ENCODE results near the gene HPS5.
A peak's percentile ranks its signal among the peaks of the same experiment; 100 is the strongest.
"Not testable (repeated sequence)": the region's sequence is repeated elsewhere in the genome, so short reads cannot be mapped to it uniquely, and the experiment has no call there.

HPS5 gene

DNA sequence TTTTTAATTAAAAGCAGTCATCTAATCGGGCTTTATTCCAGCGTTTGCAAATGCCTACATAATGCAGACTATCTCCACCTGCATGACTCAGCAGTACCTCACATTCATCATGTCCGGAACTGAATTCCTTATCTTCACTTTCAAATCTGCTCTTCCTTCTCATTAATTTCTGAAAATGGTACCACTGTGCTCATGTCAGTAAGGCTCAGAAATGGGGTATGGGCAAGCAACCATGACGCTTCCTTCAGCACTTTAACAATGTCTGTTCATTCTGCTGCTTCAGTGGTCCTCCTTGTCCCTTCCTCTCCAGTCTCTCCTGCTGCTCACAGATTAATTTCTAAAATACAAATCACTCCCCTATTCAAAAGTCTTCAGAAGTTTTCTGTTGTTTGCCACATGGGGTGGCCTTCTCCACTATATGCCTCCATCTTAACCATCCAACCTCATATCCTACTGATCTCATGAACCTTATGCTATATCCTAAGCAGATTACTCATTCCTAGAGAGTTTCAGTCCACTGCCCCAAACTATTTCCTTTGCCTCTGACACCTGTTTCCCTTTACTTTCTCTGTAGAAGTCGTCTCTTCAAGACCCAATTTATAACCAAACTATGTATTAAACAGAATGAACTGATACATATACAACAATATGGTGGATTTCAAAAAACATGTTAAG lies 7.4 kb upstream of the HPS5 start:
- Histone ChIP-seq H3K9me3 (no peaks in the 10 kb centered on the region), H3K36me3 (peaks cover 19 to 61% (median 42%) of the 10 kb centered on the region in 3 donors), H3K4me1 (peaks cover 0 to 18% (median 10%) of the 10 kb centered on the region in 4 donors), H3K4me3 (no peak overlapping the region), H3K27ac (no peak overlapping the region), H3K27me3 (no peaks in the 10 kb centered on the region)
- TF ChIP-seq, protein P1, sequence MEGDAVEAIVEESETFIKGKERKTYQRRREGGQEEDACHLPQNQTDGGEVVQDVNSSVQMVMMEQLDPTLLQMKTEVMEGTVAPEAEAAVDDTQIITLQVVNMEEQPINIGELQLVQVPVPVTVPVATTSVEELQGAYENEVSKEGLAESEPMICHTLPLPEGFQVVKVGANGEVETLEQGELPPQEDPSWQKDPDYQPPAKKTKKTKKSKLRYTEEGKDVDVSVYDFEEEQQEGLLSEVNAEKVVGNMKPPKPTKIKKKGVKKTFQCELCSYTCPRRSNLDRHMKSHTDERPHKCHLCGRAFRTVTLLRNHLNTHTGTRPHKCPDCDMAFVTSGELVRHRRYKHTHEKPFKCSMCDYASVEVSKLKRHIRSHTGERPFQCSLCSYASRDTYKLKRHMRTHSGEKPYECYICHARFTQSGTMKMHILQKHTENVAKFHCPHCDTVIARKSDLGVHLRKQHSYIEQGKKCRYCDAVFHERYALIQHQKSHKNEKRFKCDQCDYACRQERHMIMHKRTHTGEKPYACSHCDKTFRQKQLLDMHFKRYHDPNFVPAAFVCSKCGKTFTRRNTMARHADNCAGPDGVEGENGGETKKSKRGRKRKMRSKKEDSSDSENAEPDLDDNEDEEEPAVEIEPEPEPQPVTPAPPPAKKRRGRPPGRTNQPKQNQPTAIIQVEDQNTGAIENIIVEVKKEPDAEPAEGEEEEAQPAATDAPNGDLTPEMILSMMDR (IDR thresholded peaks at IDR 0.05): no peak
- DNase-seq: no peak
- intact Hi-C loops (cut with DNase I; ENCODE audit: low total_unique reads): no loop called here

DNA sequence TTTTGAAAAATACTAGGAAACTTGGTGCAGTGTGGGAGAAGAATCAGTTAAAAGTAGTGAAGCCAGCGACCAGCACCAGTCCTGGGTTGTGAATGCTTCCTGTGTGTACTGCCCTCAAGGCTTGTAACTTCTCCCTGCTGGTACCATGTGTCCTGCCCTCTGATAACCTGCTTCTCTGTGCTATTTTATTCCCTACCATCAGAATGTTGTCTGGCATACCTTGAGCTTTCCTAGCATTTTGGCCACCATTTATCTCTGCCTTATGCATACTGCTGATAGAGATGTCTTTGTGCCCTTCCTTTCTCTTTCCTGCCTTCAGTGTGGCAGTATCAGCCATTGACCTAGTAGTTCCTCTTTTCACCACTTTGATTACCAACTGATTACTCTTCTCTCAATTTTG lies 2.4 kb upstream of the HPS5 start:
- H3K4me3 ChIP-seq: peak overlapping the region in 1 of 2 donors; percentile 91
- peaks cover 4 to 18% (median 14%) of the 10 kb centered on the region in 3 donors for H3K36me3 ChIP-seq
- intact Hi-C loops (cut with DNase I; ENCODE audit: low total_unique reads): loop anchor here (5.0 kb wide), 1 partner anchor 73 kb away; no protein-coding TSS in a partner anchor
- H3K27me3 ChIP-seq: no peaks in the 10 kb centered on the region
- TF ChIP-seq, protein P1 (IDR thresholded peaks at IDR 0.05): no peak
- peaks cover 0 to 49% (median 37%) of the 10 kb centered on the region in 4 donors for H3K4me1 ChIP-seq
- no peak overlapping the region for H3K27ac ChIP-seq
- no peaks in the 10 kb centered on the region for H3K9me3 ChIP-seq
- no peak for DNase-seq

DNA sequence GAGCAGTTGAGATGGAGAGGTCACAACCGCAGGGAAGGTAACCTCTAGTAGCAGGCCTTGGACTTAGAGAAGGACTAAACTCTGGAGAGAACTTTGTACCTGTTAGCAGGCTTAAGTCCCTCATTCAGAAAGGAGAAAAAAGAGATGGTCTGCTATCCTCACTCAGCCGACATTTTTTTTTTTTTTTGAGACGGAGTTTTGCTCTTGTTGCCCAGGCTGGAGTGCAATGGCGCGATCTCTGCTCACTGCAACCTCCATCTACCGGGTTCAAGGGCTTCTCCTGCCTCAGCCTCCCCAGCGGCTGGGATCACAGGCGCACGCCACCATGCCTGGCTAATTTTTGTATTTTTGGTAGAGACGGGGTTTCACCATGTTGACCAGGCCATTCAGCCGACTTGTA lies 1.9 kb upstream of the HPS5 start:
- intact Hi-C loops (cut with DNase I; ENCODE audit: low total_unique reads): loop anchor here (2.0 to 5.0 kb wide), 2 partner anchors 73 to 203 kb away; partner anchors contain the start of gene TSG101
- Histone ChIP-seq H3K27ac (peak overlapping the region in 1 of 2 donors; percentile 94), H3K4me1 (peaks cover 0 to 54% (median 37%) of the 10 kb centered on the region in 4 donors), H3K4me3 (peak overlapping the region in 1 of 2 donors; percentile 91), H3K36me3 (peaks cover 1 to 15% (median 14%) of the 10 kb centered on the region in 3 donors)
- not testable (repeated sequence) for H3K27me3 ChIP-seq, DNase-seq, H3K9me3 ChIP-seq

DNA sequence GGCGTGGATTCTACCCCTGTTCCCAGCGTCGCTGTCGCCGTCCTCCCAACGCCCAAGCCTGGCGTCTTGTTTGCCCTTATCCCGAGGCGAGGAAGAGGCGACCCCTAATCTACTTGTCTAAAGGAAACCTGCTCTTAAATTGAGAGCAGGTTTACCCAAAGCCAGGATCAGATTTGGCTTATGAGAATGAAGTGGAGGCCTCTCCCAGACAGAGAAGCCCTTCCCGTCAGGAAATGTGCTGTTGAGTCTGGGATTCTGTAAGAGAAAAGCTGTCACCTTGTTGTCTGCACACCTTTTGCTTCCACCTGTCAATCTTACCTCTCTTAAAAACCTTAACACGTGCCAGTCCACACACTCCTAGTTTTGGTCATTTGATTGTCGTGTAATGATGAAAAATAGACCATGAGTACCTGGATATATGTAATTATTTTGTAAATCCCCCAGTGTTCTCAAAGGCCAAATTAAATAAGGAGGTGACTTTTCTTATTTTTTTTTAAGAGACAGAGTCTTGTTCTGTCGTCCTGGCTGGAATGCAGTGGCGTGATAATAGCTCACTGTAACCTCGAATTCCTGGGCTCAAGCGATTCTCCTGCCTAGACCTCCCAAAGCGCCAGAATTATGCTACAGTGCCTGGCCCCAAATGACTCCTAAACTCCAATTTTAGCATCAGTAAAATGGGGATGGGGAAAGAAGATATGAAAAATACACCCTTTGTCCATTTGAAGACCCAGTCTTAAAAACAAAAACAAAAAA lies 1.1 kb upstream of the HPS5 start:
- H3K4me3 ChIP-seq: peak overlapping the region; percentile 81 to 91
- peak overlapping the region; percentile 94 to 97 for H3K27ac ChIP-seq
- H3K27me3 ChIP-seq: no peaks in the 10 kb centered on the region
- DNase-seq: no peak
- H3K36me3 ChIP-seq: peaks cover 0 to 15% (median 14%) of the 10 kb centered on the region in 3 donors
- TF ChIP-seq, protein P1 (IDR thresholded peaks at IDR 0.05): no peak
- peaks cover 0 to 60% (median 39%) of the 10 kb centered on the region in 4 donors for H3K4me1 ChIP-seq
- intact Hi-C loops (cut with DNase I; ENCODE audit: low total_unique reads): loop anchor here (2.0 to 5.0 kb wide), 2 partner anchors 74 to 204 kb away; partner anchors contain the start of gene TSG101
- H3K9me3 ChIP-seq: no peaks in the 10 kb centered on the region

DNA sequence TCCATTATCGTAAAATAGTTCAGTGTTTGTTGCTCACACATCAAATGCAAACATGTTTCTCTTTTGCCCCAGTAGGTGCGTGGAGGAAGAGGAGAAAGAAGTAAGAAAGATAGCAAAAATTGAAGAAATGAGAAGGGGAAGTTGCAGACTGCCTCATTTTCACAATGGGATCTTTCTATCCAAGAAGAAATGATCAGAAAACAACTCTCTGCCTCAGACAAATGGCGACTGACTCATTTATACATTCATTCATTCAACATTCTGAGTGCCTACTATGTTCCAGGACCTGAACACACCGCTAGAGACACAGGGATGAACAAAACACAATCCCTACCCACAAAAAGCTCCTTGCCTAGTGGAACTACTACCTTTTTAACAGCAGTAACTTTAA lies 367 bp downstream of the HPS5 start:
- DNase-seq: no peak
- Histone ChIP-seq H3K4me1 (peaks cover 0 to 61% (median 40%) of the 10 kb centered on the region in 4 donors), H3K27me3 (no peaks in the 10 kb centered on the region), H3K27ac (peak overlapping the region; percentile 94 to 97), H3K4me3 (peak overlapping the region; percentile 81 to 91), H3K9me3 (no peaks in the 10 kb centered on the region), H3K36me3 (peaks cover 0 to 12% (median 6%) of the 10 kb centered on the region in 3 donors)
- intact Hi-C loops (cut with DNase I; ENCODE audit: low total_unique reads): loop anchor here (5.0 kb wide), 1 partner anchor 76 kb away; no protein-coding TSS in a partner anchor
- TF ChIP-seq, protein P1 (IDR thresholded peaks at IDR 0.05): no peak
